Stimulated activated memory B cell treated with anti-CD40 and anti-IgM and Interleukin-4, amounts not matched to agents 10 μg/mL and 1 μg/mL and 100 μg/mL, for 72 hours (primary cell): ENCODE results near the gene ARHGEF39.
"Not testable (repeated sequence)": the region's sequence is repeated elsewhere in the genome, so short reads cannot be mapped to it uniquely, and the experiment has no call there.

Source experiments
- ATAC-seq: fragments of 150-1000 bp; cut with Tn5 transposase; 2 replicates; pipeline ENCODE4 v1.10.0; 2021
- H3K27ac Mint-ChIP-seq: one replicate; pipeline ENCODE4 v1.8.0; 2022; ENCODE audit warnings: mild to moderate bottlenecking, mixed read lengths
- H3K27me3 Mint-ChIP-seq: one replicate; pipeline ENCODE4 v1.8.0; 2022; ENCODE audit warnings: mixed read lengths
- H3K36me3 Mint-ChIP-seq: one replicate; pipeline ENCODE4 v1.8.0; 2022; ENCODE audit warnings: mixed read lengths
- H3K4me1 Mint-ChIP-seq: one replicate; pipeline ENCODE4 v1.8.0; 2022; ENCODE audit warnings: mixed read lengths
- H3K4me3 Mint-ChIP-seq: one replicate; pipeline ENCODE4 v1.8.0; 2022; ENCODE audit warnings: mild to moderate bottlenecking, moderate library complexity, mixed read lengths
- H3K9me3 Mint-ChIP-seq: one replicate; pipeline ENCODE4 v1.8.0; 2022; ENCODE audit warnings: mixed read lengths

ARHGEF39 gene

DNA sequence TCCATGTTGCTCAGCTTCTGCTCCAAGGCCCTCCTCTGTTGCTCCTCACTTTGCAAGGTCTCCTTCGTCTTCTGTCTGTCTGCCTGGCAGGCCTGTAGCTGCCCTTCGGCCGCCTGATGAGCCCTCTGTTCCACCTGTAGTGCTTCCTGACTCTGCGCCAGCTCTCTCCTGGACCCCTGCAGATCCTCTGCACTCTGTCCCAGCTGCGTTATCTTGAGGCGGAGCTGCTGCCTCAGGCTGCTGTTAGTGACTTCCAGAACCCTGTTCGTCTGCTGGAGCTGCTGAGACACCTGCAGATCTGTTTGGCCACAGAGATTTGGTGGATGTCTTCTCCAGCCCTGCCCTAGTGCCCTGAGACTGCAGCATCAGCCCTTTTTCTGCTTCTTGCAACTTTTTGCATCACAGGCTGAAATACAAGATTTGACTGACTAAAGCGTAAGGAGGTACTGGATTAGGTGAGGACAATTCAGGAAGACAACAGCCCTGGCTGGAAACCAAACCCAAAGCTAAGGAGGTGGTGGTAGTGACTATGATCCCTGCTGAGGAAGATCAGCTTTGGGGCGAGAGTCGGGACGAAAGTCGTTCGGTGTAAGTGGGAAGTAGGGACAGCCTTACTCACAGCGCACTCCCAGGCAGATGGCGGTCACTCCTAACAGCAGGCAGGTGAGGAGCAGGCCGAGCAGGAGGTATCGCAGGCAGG lies 48.9 kb downstream of the ARHGEF39 start:
- Mint-ChIP-seq H3K4me1 (peaks cover 87% of the 10 kb centered on the region), H3K4me3 (peak overlapping the region; percentile 80), H3K9me3 (no peaks in the 10 kb centered on the region), H3K27ac (peak overlapping the region; percentile 95), H3K27me3 (no peaks in the 10 kb centered on the region), H3K36me3 (peaks cover 37% of the 10 kb centered on the region)
- no peak for ATAC-seq

DNA sequence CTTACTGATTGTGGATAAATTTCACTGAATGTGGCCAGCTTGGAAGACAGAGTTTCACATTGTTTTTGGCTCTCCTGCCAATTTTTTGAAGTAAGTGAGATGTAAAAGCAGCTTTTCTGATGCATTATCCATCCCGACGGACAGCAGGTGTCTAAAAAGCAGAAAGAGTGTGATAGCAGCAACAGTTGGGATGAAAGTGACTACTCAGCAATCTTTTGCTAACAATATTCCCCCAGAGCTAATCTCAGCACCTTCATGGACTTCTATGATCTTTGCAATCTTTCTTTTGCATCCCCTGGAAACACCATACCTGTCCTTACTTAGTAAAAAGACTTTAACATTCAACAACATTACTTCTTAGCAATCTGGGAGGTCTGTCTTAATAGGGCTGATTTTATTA lies 52.2 kb downstream of the ARHGEF39 start:
- ATAC-seq: no peak
- no peaks in the 10 kb centered on the region for H3K9me3 Mint-ChIP-seq
- H3K27ac Mint-ChIP-seq: peak overlapping the region; percentile 4
- no peaks in the 10 kb centered on the region for H3K27me3 Mint-ChIP-seq
- peaks cover 44% of the 10 kb centered on the region for H3K36me3 Mint-ChIP-seq
- H3K4me1 Mint-ChIP-seq: peaks cover 57% of the 10 kb centered on the region
- no peak overlapping the region for H3K4me3 Mint-ChIP-seq

DNA sequence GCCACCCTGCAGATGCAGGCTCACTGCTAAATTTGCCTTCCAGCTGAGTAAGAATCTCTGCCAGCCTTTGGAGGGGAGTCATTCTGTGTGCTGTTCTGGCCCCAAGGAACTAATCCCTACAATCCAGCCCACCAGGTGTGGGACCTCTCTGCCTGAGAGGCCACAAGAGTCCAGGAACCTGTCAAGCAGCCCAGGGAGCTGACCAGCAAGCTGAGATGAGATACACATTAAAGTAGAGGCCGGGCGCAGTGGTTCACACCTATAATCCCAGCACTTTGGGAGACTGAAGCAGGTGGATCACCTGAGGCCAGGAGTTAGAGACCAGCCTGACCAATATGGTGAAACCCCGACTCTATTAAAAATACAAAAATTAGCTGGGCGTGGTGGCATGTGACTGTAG lies 52.9 kb downstream of the ARHGEF39 start:
- H3K9me3 Mint-ChIP-seq, H3K4me3 Mint-ChIP-seq, ATAC-seq, H3K27me3 Mint-ChIP-seq, H3K27ac Mint-ChIP-seq: not testable (repeated sequence)
- H3K4me1 Mint-ChIP-seq: peaks cover 57% of the 10 kb centered on the region
- peaks cover 48% of the 10 kb centered on the region for H3K36me3 Mint-ChIP-seq

DNA sequence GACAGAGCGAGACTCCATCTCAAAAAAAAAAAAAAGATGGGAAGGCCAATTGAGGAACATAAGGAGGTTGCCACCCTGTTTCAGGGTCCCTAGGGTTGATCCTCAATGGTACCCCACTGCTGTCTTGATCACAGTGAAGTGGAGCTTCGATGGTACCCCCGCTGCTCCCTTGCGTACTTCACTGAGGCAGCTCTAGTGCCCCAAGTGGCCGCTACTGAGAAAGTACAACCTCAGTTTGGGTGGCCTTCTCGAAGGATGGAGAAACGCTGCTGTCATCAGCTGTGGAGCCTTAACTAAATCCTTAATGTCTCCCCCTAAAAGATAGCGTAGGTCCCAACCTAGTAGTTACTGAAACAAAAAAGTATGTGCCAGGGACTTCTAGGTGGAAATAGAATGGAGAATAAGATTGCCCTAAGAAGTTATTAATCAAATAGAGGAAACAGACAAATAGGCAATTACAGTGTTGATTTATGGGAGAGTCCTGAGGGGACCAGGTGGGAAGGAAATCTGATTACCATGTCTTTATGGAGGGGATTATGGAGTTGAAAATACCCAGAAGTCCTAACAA lies 53.7 kb downstream of the ARHGEF39 start:
- no peaks in the 10 kb centered on the region for H3K27me3 Mint-ChIP-seq
- no peaks in the 10 kb centered on the region for H3K9me3 Mint-ChIP-seq
- H3K4me1 Mint-ChIP-seq: peaks cover 55% of the 10 kb centered on the region
- no peak overlapping the region for H3K4me3 Mint-ChIP-seq
- peaks cover 48% of the 10 kb centered on the region for H3K36me3 Mint-ChIP-seq
- peak; percentile 78 for ATAC-seq
- H3K27ac Mint-ChIP-seq: no peak overlapping the region

- Mint-ChIP-seq H3K27ac (no peak overlapping the region), H3K4me1 (peaks cover 49% of the 10 kb centered on the region), H3K4me3 (no peak overlapping the region), H3K36me3 (peaks cover 36% of the 10 kb centered on the region), H3K27me3 (no peaks in the 10 kb centered on the region), H3K9me3 (no peaks in the 10 kb centered on the region)
- ATAC-seq: no peak
Measured at GRCh38 chr9:35609820-35610163, 55.2 kb downstream of the ARHGEF39 start.
